Measurements from ENCODE around the gene ARHGAP33. TPM values are rescaled to one million over a fixed set of nuclear protein-coding genes. Genes with fewer than 3 reads are reported as not detected.
A peak's percentile ranks its signal among the peaks of the same experiment; 100 is the strongest.

The ARHGAP33 gene
- total RNA-seq, 1 experiment from 2014 or later, result 43.9 TPM

- no peak for TF ChIP-seq MLX (CRISPR knock-in tag; IDR thresholded peaks at IDR 0.05)
- no peak; the same call in 1 of the 2 replicates for TF ChIP-seq NR2C2 (CRISPR knock-in tag; IDR thresholded peaks at IDR 0.05)
- TF ChIP-seq FOXP1 (CRISPR knock-in tag; IDR thresholded peaks at IDR 0.05; ENCODE audit: borderline replicate concordance), result 0 out of 2 replicates have a peak, but pooled peaks have one; percentile 29
- TF ChIP-seq MAX (CRISPR knock-in tag; IDR thresholded peaks at IDR 0.05), result peak; percentile 87
- TF ChIP-seq ETV6 (CRISPR knock-in tag; IDR thresholded peaks at IDR 0.05), result 0 out of 2 replicates have a peak, but pooled peaks have one; percentile 56
- no peak; the same call in 1 of the 2 replicates for TF ChIP-seq FOXK1 (CRISPR knock-in tag; IDR thresholded peaks at IDR 0.05)
- peak; percentile 77; the same call in 1 of the 2 replicates for TF ChIP-seq ZNF281 (CRISPR knock-in tag; IDR thresholded peaks at IDR 0.05)
- no peak for TF ChIP-seq ATF1 (CRISPR knock-in tag; IDR thresholded peaks at IDR 0.05)
- peak; percentile 32; the same call in 1 of the 2 replicates for TF ChIP-seq SP1 (CRISPR knock-in tag; conservative IDR thresholded peaks at IDR 0.05)
- 0 out of 2 replicates have a peak, but pooled peaks have one; percentile 48 for TF ChIP-seq ARID4B (CRISPR knock-in tag; IDR thresholded peaks at IDR 0.05; ENCODE audit: borderline replicate concordance)
- TF ChIP-seq NFE2L1 (CRISPR knock-in tag; IDR thresholded peaks at IDR 0.05), result peak; percentile 76; the same call in 1 of the 2 replicates
- no peak for TF ChIP-seq NFATC4 (CRISPR knock-in tag; IDR thresholded peaks at IDR 0.05)
These were observed 22.3 kb downstream of the ARHGAP33 start (continued) for GRCh38 chr19:35797663-35798062.

GRCh38 chr19:35801828-35802227 is 26.5 kb downstream of the ARHGAP33 start:
- POLR2A ChIA-PET, result no interaction called here
- Mint-ChIP-seq H3K27ac (no peak overlapping the region), H3K4me1 (peaks cover 10% of the 10 kb centered on the region)

More at GRCh38 chr19:35801828-35802227, 26.5 kb downstream of the ARHGAP33 start:
- no peak for TF ChIP-seq CREM (CRISPR knock-in tag; IDR thresholded peaks at IDR 0.05)
- peak; percentile 63; the same call in 1 of the 2 replicates for TF ChIP-seq ZNF317 (CRISPR knock-in tag; IDR thresholded peaks at IDR 0.05; ENCODE audit: borderline replicate concordance, low read depth)
- no peak for TF ChIP-seq ATF1 (CRISPR knock-in tag; IDR thresholded peaks at IDR 0.05)
- no peak for TF ChIP-seq CDX4 (CRISPR knock-in tag; IDR thresholded peaks at IDR 0.05; ENCODE audit: borderline replicate concordance)
- TF ChIP-seq EMX1 (CRISPR knock-in tag; IDR thresholded peaks at IDR 0.05), result no peak
- Mint-ChIP-seq H3K27me3 (ENCODE audit: low read depth) (peaks cover 43% of the 10 kb centered on the region), H3K4me3 (no peak overlapping the region), H3K9me3 (no peaks in the 10 kb centered on the region), H3K36me3 (no peaks in the 10 kb centered on the region)
- ATAC-seq, result no peak
- CTCF ChIA-PET, result interaction anchor here (1.3 kb wide), 1 partner anchor 17 kb away, joined by 4 read pairs; no protein-coding TSS in a partner anchor
- DNase-seq (ENCODE audit: low spot score), result no peak

All from WTC11 (cell line).